HG03095 (cell line): ENCODE data around the gene TET3.
"Not testable (repeated sequence)": the region's sequence is repeated elsewhere in the genome, so short reads cannot be mapped to it uniquely, and the experiment has no call there.

ENCODE experiments used
- ATAC-seq: cut with Tn5 transposase; IDR thresholded peaks from one replicate; pipeline ENCODE4 v1.9.1; 2021; ENCODE audit warnings: moderate library complexity; ENCODE audit not compliant: unreplicated experiment

The TET3 gene

GRCh38 chr2:73984203-73984921, at the start of gene TET3:
Gene TET3 (plus strand): TSS chr2:73984910. CDS start chr2:73986404, 1,494 bp downstream.
- peak; percentile 40 for ATAC-seq

- ATAC-seq: no peak
Measured at GRCh38 chr2:73935641-73936040, 49.1 kb upstream of the TET3 start.

- ATAC-seq: no peak
Measured at GRCh38 chr2:73937103-73937885, 47.4 kb upstream of the TET3 start.

- no peak for ATAC-seq
Measured at GRCh38 chr2:73937899-73938298, 46.8 kb upstream of the TET3 start.

GRCh38 chr2:73938718-73939352, 45.9 kb upstream of the TET3 start:
- no peak for ATAC-seq

- no peak for ATAC-seq
Measured at GRCh38 chr2:73939419-73939818, 45.3 kb upstream of the TET3 start.

GRCh38 chr2:73940066-73940465, 44.6 kb upstream of the TET3 start:
- not testable (repeated sequence) for ATAC-seq

GRCh38 chr2:73942664-73943063, 42.0 kb upstream of the TET3 start:
- no peak for ATAC-seq

GRCh38 chr2:73944714-73945113, 40.0 kb upstream of the TET3 start:
- no peak for ATAC-seq

GRCh38 chr2:73946215-73946614, 38.5 kb upstream of the TET3 start:
- ATAC-seq: no peak

- no peak for ATAC-seq
Measured at GRCh38 chr2:73946666-73947065, 38.0 kb upstream of the TET3 start.

- ATAC-seq: no peak
Measured at GRCh38 chr2:73947412-73948018, 37.2 kb upstream of the TET3 start.

- ATAC-seq: no peak
Measured at GRCh38 chr2:73949802-73950201, 34.9 kb upstream of the TET3 start.

- no peak for ATAC-seq
Measured at GRCh38 chr2:73952499-73953446, 31.9 kb upstream of the TET3 start.

- ATAC-seq: no peak
Measured at GRCh38 chr2:73956218-73956865, 28.4 kb upstream of the TET3 start.

GRCh38 chr2:73961274-73961673, 23.4 kb upstream of the TET3 start:
- ATAC-seq: no peak

GRCh38 chr2:73961823-73962615, 22.7 kb upstream of the TET3 start:
- no peak for ATAC-seq

- no peak for ATAC-seq
Measured at GRCh38 chr2:73962798-73963197, 21.9 kb upstream of the TET3 start.
